Jurkat, Clone E6-1 (cell line): Measurements from ENCODE around the gene C19orf44.
A peak's percentile ranks its signal among the peaks of the same experiment; 100 is the strongest.
"Not testable (repeated sequence)": the region's sequence is repeated elsewhere in the genome, so short reads cannot be mapped to it uniquely, and the experiment has no call there.

ENCODE experiments used
- DNase-seq: peaks from one replicate; pipeline ENCODE4 v3.0.0-alpha.2; 2011; ENCODE audit warnings: low read depth, low spot score
- H3K4me3 ChIP-seq: 2 replicates; pipeline ENCODE4 v1.5.1; 2011; ENCODE audit warnings: mild to moderate bottlenecking, low read length, control low read depth, moderate library complexity

Gene C19orf44

DNA sequence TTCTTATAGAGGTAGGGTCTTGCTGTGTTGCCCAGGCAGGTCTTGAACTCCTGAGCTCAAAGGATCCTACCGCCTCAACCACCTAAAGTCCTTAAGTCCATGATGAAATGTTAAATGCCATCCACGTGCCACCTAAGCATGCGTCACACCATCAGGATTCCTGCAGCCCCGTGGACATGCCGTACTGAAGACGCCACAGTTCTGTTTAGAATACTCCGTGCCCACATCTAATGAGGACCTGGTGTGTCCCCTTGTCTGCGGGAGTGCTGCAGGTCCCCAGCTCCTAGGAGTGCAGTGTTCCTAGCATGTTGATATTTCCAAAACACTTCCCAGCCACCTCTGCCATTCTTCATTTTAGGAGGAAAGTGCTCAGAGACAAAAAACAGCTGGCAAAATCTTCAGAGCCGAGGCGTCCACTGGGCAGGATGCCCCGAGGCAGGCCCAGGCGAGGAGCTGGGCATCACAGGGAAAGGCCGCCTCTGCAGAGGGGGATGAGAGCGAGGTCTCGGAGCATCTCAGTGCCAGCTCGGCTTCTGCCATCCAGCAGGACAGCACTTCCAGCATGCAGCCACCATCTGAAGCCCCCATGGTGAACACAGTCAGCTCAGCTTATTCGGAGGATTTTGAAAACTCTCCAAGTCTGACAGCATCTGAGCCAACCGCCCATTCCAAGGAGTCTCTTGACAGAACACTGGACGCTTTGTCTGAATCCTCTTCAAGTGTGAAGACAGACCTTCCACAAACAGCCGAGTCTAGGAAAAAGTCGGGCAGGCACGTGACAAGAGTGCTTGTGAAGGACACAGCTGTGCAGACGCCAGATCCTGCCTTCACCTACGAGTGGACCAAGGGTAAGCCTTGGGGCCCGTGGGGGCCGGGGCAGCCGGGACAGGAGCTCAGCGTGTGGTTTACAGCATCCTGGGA lies 13.2 kb downstream of the C19orf44 start:
- no peak for DNase-seq
- H3K4me3 ChIP-seq, result no peak overlapping the region

DNA sequence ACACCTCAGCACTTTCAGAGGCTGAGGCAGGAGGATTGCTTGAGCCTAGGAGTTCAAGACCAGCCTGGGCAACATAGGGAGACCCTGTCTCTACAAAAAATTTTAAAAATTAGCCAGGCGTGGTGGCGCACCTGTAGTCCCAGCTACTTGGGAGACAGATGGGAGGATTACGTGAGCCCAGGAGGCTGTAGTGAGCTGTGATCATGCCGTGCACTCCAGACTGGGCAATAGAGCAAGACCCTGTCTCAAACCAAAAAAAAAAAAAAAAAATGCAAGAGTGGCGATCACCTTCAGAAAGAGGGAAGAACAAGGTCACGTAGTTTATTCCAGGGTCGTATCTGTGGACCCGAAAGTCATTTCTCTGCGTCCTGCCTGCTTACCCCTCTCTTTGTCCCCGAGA lies 16.4 kb downstream of the C19orf44 start:
- H3K4me3 ChIP-seq, DNase-seq: not testable (repeated sequence)

DNA sequence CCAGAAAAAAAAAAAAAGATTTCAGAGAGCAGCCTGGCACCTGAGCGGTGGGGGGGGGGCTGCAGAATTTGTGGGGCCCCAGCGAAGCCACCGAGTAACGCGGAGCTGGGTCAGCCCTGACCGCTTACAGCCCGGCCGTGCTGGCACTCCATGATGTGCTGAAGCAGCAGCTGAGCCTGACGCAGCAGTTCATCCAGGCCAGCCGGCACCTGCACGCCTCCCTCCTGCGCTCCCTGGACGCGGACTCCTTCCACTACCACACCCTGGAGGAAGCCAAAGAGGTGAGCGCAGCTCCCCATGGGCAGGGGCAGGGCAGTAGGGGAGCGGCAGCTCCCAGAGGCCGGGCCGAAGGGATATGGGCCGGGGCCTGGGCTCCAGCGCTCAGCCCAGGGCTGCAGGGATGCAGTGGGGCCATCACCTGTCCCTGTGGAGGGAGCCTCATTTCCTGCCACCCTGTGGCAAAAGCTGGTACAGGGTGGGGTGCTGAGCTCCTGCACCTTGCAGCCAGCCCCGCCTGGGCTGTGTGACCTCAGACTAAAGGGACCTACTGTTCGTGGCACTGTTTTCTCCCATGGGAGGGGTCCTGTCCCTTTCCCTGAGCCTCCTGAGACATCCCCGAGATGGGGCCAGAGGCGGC lies 18.3 kb downstream of the C19orf44 start:
- H3K4me3 ChIP-seq, result no peak overlapping the region
- no peak for DNase-seq

DNA sequence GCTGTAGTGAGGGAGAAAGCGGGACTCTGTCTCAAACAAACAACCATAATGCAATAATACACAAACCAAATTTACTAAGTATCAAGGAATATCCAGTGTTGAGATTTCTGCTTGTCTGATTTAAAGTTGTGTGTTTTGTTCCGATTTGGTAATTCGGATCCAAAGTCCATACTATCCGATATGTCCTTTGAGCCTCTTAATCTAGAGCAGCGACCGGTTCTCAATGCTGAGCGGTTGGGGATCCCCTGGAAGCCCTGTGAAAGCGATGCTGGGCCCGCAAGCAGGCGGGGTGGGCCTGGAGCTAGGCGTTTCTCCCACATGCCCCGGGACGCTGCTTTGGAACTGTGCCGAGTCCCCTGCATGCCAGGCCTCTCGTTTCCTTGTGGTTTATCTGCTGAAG lies 20.2 kb downstream of the C19orf44 start:
- no peak for DNase-seq
- no peak overlapping the region for H3K4me3 ChIP-seq

DNA sequence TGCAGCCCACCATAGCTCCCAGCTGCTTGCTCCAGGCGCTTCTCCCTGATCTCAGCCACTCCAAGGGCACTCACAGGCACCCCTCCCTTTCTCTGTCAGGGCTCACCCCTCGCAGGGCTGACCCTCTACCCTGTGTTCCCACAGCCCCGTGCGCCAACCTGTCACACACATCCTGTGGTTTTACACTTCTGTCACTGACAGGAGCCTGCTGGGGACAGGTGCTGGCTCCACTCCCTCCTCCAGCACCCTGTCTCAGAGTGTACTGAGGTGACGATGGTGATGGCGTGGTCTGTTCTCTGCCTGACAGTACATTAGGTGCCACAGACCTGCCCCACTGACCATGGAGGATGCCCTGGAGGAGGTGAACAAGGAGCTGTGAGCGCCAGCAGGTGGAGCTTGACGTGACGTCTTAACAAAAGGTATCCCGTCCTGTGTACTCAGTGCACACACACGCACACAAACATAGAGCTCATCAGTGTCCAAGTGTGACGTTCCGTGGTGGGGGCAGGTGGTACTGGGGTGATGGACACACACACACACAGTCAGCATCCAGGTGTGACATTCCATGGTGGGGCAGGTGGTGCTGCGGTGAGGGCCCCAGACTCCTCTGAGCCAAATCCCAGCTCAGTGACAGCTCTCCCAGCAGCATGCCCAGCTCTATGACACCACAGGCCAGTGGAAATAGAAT lies 20.9 kb downstream of the C19orf44 start:
- no peak overlapping the region for H3K4me3 ChIP-seq
- peak; percentile 14 for DNase-seq

DNA sequence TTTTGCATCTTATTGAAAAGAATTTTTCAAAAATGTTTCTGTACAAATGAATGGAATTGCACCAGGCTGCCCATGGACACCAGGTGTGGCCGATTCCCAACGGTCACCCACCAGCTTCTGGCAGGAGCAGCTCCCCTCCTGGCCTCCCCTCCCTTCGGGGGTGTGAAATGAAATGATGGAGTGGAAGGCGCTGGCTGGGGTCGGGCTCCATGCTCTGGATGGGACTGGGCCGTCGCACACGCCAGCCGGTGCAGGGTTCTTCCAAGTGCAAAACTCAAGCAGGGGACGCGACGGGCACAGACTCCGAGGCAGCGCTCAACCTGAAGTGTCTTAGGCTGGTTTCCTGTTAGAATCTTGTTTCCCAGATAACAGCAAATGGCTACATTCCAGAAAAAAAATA lies 21.9 kb downstream of the C19orf44 start:
- H3K4me3 ChIP-seq, result no peak overlapping the region

DNA sequence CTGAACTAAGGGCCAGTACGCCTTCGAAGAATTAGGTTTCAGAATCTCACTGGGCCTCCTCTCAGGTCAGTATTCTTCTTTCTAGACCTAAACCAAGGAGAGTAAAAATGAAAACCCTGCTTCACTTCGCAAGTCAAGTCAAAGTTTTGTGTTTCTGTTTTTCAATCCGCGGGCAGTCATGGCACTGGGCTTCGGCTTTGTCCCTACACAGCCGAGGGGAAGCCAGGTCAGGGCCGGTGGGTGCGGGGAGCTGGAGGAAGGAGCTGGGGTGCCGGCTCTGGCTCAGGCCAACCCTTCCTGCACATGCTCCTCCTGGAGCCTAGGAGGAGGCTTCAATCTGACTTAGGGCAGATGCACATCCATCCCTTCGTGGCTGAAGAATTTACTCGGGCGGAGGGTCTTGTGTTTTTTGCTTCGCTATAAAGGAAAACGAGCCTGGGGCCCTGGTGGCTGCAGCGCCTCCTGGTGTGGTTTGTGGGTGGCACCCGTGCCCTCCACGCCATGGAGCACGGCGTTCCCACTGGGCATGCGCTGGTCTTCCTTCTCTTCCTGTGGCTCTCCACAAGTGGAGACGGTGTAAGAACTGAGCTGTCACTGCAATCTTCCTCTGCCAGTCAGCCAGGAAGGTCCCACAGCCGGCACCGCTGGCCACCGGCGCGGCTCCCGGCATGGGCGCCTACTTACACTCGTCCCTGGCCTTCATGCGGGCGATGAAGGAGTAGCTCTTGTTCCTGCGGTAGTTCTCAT lies 22.5 kb downstream of the C19orf44 start:
- no peak for DNase-seq
- H3K4me3 ChIP-seq, result no peak overlapping the region

More for the DNA sequence above, 21.9 kb downstream of the C19orf44 start:
- DNase-seq, result no peak

DNA sequence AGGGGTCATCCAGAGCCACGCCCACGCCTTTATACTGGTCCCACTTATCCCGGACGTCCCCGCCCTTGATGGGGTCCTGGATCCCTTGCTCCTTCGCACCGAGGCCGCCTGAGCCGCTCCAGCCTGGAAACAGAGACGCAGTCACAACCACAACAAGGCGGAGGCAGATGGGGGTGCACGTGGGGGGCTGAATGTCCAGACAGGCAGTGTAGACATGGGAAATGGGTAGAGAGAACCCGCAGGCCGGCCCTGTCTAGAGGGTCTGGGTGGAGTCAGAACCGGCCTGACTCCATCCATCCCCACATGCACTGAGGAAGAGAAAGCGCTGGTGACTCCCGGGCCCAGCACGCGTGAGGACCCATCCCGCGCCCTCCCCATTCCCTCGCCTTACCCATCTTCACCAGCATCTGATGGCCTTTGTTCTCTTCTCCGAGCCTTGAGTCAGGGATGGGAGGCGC lies 23.1 kb downstream of the C19orf44 start:
- DNase-seq, result no peak
- no peak overlapping the region for H3K4me3 ChIP-seq

DNA sequence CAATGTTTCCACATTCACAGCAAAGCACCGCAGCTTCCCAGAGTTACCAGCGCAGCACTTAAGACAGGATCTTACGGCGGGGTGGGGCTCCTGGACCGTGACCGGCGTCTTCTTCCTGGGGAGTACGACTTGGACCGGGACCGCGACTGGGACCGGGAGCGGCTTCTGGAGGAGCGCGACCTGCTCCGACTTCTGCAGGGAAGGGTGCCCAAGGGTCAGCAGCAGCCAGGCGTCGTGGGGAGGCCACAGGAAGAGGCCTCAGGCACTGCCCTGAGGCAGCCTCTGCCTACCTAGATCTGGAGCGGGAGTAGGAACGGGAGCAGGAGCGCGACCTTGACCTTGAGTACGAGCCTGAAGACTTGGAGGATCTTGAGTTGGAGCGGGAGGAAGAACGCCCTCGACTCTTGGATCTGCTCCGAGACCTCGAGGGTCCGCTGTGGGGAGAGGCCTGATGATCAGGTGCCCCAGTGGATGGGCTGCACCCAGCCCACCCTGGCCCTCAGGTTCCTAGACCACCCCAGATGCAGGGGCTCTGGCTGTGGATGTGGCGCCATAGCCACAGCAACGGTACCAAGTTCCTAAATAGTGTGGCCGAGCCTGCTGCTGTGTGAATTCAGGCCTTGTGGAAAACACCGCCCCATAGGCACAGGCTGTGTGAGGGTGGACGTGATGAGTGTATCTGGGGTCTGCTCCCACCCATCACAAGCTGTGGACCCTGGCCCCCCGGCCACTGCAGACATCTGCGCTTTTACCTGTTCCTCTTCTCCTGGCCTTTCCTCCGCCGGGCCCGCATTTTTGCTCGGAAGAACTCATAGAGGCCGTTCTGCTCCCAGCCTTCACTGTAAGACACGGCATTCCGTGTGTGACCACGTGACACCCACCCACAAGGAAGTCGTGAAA lies 24.1 kb downstream of the C19orf44 start:
- no peak overlapping the region for H3K4me3 ChIP-seq
- DNase-seq, result no peak

DNA sequence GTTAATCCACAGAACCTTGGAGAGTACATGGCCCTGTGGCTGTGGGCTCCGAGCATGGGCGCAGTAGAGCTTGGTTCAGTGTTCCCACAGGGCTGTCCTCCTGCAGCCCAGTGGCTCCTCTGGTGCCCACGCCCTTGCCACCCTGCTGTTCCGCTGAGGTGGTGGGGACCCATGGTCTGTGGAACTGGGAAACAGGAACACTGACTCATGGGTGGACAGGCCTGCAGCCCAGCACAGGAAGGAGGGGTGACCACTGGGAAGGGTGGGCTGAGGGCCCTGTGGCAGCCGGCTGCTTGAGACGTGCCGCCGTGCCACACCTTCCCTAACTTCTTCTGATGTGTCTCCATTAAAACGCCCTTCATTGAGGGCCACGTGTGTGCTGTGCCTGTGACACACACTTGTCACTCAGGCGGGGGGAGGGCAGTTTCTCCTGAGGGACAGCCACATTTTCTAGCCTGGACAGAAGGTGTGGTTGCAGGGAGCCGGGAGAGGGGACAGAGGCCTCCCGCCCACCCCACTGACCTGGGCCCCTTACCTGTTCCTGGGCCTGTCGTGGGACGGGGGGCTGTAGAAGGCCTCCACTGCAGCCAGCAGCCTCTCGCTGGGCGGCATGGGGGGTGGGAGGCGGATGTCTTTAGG lies 24.9 kb downstream of the C19orf44 start:
- no peak for DNase-seq
- no peak overlapping the region for H3K4me3 ChIP-seq

DNA sequence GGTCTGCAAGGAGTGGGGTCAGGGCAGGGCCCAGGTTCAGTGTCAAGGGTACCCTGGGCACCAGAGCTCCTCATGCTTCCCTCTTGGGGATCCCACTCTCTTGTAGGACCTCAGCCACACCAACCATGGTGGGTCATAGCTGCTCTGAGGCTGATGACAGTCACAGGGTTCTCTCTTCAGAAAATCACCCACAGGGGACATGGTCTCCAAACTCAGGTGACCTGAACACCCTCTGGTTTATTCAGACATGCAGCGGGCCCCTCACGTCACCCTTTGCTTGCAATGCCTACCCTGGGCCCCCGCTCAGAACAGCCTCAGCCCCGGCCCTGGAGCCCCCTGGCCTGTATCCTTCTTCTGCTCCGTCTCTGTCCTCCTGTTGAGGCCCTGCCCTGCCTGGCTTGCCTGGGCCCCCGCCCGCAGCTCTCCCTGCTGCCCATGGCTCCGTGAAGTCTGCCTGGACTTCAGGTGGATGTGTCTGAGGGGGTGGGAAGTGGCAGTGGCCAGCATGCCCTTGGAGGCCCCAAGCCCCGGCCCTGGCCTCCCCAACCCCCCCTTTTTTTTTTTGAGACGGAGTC lies 25.6 kb downstream of the C19orf44 start:
- no peak overlapping the region for H3K4me3 ChIP-seq
- no peak for DNase-seq

DNA sequence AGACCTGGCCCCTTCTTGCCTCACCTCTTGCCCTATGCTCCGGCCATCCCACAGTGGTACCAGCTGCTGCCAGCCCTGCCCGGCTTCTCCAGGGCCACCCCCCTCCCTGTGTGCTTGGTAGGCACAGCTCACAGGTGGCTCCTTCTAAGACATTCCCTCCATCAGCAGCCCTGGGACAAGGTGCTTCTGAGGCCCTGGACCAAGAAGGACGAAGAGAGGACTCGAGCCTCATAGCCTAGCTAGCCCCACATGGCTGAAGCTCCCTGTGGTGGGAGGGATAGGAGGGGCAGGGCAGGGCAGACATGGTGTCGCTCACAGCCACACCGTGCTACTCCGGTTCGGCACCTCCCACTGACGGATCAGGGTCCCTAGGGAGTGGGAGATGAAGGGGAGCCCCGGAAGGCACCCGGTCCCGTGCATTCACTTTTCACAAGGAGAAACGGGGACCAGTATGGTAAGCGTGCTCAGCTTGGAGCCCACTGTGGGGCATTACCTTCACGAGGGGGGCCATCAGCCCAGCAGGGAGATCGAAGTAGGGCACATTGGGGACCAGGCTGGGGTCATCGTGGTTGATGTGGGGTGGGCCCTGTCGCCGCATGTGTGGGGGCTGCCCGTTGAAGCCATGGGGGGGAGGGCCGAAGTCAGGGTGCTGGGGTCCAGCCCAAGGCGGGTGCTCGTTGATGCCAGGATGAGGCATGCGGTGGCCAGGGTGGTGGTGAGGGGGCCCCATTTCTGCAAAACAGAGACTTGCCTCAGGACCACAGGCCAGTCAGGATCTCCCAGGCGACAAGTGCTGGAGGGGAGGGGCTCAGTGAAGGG lies 26.6 kb downstream of the C19orf44 start:
- no peak overlapping the region for H3K4me3 ChIP-seq
- no peak for DNase-seq

DNA sequence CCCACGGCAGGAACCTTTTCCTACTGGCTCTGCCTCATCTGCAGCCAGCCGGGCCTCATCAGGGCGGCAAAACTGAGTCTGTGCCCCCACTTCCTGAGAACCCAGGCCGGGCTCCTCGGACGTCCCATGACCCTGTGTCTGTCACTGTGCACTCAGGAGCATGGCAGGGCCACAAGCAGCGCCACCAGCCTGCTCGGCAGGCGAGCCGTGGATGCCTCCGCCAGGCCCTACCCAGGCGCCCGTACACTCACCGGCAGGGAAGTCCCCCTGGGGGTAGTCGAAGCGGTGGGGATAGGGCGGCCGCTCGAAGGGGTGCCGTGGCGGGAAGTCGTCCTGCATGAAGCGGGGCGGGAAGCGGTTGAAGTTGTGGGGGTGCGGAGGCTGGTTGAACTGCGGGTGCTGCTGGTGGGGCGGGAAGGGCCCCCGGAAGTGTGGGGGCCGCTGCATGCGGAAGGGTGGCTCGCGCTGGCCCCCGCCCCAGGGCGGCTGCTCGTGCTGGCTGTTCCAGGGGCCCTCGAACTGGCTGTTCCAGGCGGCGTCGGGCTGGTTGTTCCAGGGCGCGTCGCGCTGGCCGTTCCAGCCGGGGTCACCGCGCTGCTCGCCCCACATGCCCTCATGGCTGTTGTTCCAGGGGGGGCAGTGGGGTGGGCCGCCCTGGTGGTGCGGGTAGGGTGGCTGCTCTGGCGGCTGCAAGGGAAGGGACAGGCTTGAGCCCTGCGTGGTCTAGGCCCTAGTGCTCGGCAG lies 29.0 kb downstream of the C19orf44 start:
- no peak for DNase-seq
- H3K4me3 ChIP-seq, result no peak overlapping the region

DNA sequence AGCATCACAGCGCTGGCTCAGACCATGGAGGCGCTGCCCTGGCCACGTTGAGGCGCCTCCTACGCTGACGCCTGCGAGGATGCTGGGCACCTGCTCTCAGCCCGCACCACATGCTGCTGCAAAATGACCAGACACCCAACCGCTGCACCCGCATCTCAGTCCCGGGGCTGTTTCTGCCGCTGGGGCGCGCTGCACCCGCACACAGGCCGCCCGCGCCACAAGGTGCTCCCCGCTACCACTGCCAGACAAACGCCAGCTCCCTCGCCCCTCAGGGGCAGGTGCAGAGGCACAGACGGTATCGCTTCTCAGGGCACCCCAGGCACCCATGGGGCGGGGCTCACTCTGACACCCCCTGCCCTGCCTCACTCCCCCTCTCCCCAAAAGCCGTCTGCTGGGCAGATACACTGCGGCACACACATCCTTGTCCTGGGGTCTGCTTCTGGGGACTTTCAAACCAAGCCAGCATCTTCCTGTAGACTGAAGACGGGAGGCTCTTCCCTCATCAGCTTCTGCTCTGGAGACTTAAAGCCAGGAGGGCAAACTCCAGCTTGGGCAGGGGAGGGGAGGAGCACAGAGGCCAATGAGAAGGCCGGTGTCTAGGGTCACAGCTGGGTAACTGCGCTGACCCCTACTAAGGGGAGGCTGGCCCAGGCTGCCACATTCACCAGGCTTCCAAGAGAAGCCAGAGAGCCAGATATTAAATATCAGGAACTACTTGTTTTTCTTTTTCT lies 29.7 kb downstream of the C19orf44 start:
- DNase-seq, result no peak
- H3K4me3 ChIP-seq, result no peak overlapping the region

DNA sequence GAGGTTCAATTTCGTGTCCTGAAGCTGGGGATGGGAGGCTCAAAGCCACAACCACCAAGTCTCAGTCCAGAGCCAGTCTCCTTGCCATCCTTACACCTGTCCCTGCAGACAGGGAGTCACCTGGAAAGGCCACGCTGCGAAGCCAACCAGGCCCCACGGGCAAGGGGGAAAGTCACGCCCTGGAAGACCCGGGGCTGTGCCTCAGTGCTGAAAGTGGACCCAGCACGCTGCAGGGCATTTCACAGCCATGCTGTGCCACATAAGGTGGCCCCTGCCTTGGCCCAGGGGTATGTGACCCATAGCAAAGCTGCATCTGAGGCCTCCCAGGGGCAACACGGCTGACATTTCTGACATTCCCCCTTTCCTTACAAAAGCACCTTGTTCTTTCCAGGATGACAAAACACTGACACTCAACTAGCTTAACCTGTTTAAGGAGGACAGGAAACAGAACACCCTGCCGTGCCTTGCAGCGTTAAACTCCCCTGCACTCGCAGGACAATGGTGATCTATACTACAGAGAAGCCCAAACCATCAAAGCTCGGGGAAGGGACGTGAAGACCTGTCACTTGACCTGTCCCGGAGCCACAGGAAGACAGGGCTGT lies 31.2 kb downstream of the C19orf44 start:
- no peak overlapping the region for H3K4me3 ChIP-seq
- no peak for DNase-seq
